Activated CD4-positive, alpha-beta T cell treated with anti-CD3 and anti-CD28 coated beads, Interleukin-2, amount 10 ng/mL, durations not matched to agents 24 days and 14 days (primary cell): Measurements from ENCODE around the gene CRYBB2. TPM values are rescaled to one million over a fixed set of nuclear protein-coding genes. Genes with fewer than 3 reads are reported as not detected.

Source experiments
- total RNA-seq: library from RNA; stranded (reverse); gene quantifications from 2 replicates; pipeline ENCODE4 v1.2.3, GENCODE V29; 2022

The CRYBB2 gene
- total RNA-seq, 1 donor from 2014 or later: not detected

Other genes starting within 250 kb of the CRYBB2 start
- 0.49 TPM in 1 of 2 replicates, not detected in the other for gene CRYBB3, start 19.8 kb upstream of the CRYBB2 start, total RNA-seq